Transverse colon (tissue), 4 donors: ENCODE measurements around the gene BOK. TPM values are rescaled to one million over a fixed set of nuclear protein-coding genes. Genes with fewer than 3 reads are reported as not detected.

ENCODE experiments used
- DNase-seq: peaks from one replicate; pipeline ENCODE4 v3.0.0-alpha.2; 2019
- H3K27ac ChIP-seq, 4 donors: fragments of 200-600 bp; sonication (generic); 2 replicates each; pipeline ENCODE4 v1.5.1; 2016 to 2018; ENCODE audit warnings: inconsistent platforms in 4 of 4
- H3K27me3 ChIP-seq: fragments of 200-600 bp; sonication (generic); 2 replicates; pipeline ENCODE4 v1.5.1; 2017; ENCODE audit warnings: inconsistent platforms
- H3K36me3 ChIP-seq, 4 donors: fragments of 200-600 bp; sonication (generic); 2 replicates each; pipeline ENCODE4 v1.5.1; 2017 to 2019; ENCODE audit warnings: inconsistent platforms in 4 of 4
- H3K4me1 ChIP-seq, 4 donors: fragments of 200-600 bp; sonication (generic); 2 replicates each; pipeline ENCODE4 v1.5.1; 2017 to 2020; ENCODE audit warnings: inconsistent platforms in 4 of 4
- H3K4me3 ChIP-seq, 4 donors: fragments of 200-600 bp; sonication (generic); 1 replicate in 1 of 4; 2 replicates in 3 of 4; pipeline versions ENCODE4 v1.5.1 to v1.6.1; 2017 to 2019; ENCODE audit warnings: inconsistent platforms in 4 of 4
- H3K9me3 ChIP-seq, 2 donors: fragments of 200-600 bp; sonication (generic); 2 replicates each; pipeline ENCODE4 v1.5.1; 2017 to 2019; ENCODE audit warnings: inconsistent platforms in 2 of 2
- EP300 ChIP-seq: sonication (generic); formaldehyde crosslinking; IDR thresholded peaks from one replicate; pipeline ENCODE4 v1.6.1; 2017; ENCODE audit warnings: antibody characterized with exemption, low read depth
- POLR2A ChIP-seq: fragments of 450-650 bp; IDR thresholded peaks from one replicate; pipeline ENCODE4 v1.6.1; 2016; ENCODE audit warnings: antibody characterized with exemption, mild to moderate bottlenecking, moderate library complexity
- POLR2AphosphoS5 ChIP-seq, 3 donors: sonication (generic); formaldehyde crosslinking; IDR thresholded peaks; one replicate each; pipeline ENCODE4 v1.6.1; 2016; ENCODE audit warnings: antibody characterized with exemption in 3 of 3
- WGBS, 2 donors: methylation state at CpG; one replicate each; pipeline ENCODE4 v1.1.5; 2018; ENCODE audit warnings: low coverage in 1 of 2; 5-methylcytosine and 5-hydroxymethylcytosine counted together
- in situ Hi-C, 4 donors: fragments of 200-750 bp; cut with MboI; loops; one replicate each; pipeline versions ENCODE4 v1.15.0 to v1.15.1; 2017; ENCODE audit warnings: low sequenced_read_pairs in 3 of 4, low pct_ligation_motif_present in 1 of 4, low pct_unique_long_range_greater_than_20kb in 1 of 4
- intact Hi-C: fragments of 100-400 bp; cut with DNase I; formaldehyde crosslinking; loops from one replicate; pipeline ENCODE4 v1.15.1; 2023; ENCODE audit warnings: low total_unique reads
- total RNA-seq, 4 donors: library from RNA; depleted of rRNA; stranded (reverse); fragments of >200 nt; gene quantifications; one replicate each; pipeline ENCODE4 v1.1.0, GENCODE V29; 2016
- TF ChIP-seq, protein P1 (sequence below), 5 experiments: fragments of 200-600 bp in 3 of 5; fragments of 450-650 bp in 2 of 5; sonication (generic) in 3 of 5; IDR thresholded peaks; 1 replicate in 2 of 5; 2 replicates in 3 of 5; pipeline ENCODE4 v1.5.1; 2016 to 2017; ENCODE audit warnings: antibody characterized with exemption in 5 of 5, inconsistent platforms in 3 of 5, mild to moderate bottlenecking in 2 of 5, moderate library complexity in 1 of 5

BOK gene
- total RNA-seq, 4 donors from 2014 or later: 21.0 to 84.2 (median 24.4) TPM

DNA sequence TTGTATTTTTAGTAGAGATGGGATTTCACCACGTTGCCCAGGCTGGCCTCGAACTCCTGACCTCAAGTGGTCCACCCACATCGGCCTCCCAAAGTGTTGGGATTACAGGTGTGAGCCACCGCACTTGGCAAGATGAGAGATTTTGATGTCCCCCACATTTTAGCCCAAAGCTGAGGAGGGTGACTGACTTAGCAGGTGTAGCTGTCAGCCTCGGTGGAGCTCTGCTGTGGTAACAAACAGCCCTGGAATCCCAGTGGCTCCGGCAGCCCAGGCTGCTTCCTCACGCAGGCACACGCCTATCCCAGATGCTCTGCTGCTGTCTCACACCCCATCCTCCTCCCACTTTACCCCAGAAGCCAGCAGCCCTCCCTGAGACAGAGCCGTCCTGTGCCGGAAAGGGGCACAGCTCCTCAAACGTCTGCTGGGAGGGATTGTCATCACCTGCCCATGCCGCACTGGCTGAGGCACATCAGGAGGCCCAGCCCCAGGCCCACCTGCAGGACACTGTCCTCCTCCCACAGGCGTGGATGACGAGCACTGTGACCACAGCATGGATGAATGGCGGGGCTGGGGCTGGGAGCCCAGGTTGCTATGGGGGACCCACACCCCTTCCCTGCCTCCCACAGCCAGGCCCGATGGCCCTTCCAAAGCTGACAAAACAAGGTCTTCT, 10.6 kb upstream of the BOK start:
- H3K9me3 ChIP-seq: no peaks in the 10 kb centered on the region
- 84% methylated on average over 15 of the region's 16 CpGs; no CpG with 5 or more reads in 1 of the 2 donors for WGBS, 2 donors
- intact Hi-C loops: no loop called here
- peaks cover 74% of the 10 kb centered on the region for H3K27me3 ChIP-seq
- TF ChIP-seq, protein P1, sequence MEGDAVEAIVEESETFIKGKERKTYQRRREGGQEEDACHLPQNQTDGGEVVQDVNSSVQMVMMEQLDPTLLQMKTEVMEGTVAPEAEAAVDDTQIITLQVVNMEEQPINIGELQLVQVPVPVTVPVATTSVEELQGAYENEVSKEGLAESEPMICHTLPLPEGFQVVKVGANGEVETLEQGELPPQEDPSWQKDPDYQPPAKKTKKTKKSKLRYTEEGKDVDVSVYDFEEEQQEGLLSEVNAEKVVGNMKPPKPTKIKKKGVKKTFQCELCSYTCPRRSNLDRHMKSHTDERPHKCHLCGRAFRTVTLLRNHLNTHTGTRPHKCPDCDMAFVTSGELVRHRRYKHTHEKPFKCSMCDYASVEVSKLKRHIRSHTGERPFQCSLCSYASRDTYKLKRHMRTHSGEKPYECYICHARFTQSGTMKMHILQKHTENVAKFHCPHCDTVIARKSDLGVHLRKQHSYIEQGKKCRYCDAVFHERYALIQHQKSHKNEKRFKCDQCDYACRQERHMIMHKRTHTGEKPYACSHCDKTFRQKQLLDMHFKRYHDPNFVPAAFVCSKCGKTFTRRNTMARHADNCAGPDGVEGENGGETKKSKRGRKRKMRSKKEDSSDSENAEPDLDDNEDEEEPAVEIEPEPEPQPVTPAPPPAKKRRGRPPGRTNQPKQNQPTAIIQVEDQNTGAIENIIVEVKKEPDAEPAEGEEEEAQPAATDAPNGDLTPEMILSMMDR (IDR thresholded peaks at IDR 0.05): no peak
- TF ChIP-seq EP300: no peak
- TF ChIP-seq POLR2AphosphoS5 (IDR thresholded peaks at IDR 0.05): no peak
- TF ChIP-seq POLR2A: no peak
- no peak for DNase-seq
- H3K36me3 ChIP-seq: no peaks in the 10 kb centered on the region
- no peak overlapping the region for H3K4me3 ChIP-seq
- H3K27ac ChIP-seq: no peak overlapping the region
- H3K4me1 ChIP-seq: peaks cover 0 to 17% (median 12%) of the 10 kb centered on the region in 4 donors
- in situ Hi-C loops: no loop called here

DNA sequence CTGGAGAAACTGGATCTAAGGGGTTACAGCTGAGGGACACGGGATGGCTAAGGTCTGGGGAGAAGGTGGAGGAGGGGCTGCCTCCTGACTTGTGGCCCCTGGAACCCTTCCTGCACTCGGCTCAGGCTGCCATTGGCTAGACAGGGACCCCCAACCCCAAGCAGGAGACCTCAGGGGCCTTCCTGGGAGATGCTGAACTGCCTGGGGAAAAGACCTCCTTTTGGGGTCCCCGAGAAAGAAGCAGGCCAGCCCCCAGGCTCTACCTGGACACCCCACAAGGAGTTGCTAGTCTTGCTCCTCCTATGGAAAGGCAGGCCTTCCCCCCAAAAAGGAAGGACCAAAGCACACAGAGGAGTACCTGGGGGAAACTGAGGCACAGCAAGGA, 10.1 kb upstream of the BOK start:
- 73% methylated on average over 3 of the region's 3 CpGs; no CpG with 5 or more reads in 1 of the 2 donors for WGBS, 2 donors
- TF ChIP-seq EP300 (no peak), POLR2A (no peak), POLR2AphosphoS5 (IDR thresholded peaks at IDR 0.05) (no peak)
- TF ChIP-seq, protein P1 (IDR thresholded peaks at IDR 0.05): no peak
- H3K36me3 ChIP-seq: no peaks in the 10 kb centered on the region
- intact Hi-C loops (no loop called here), in situ Hi-C loops (no loop called here)
- H3K27ac ChIP-seq: no peak overlapping the region
- peaks cover 0 to 17% (median 12%) of the 10 kb centered on the region in 4 donors for H3K4me1 ChIP-seq
- H3K4me3 ChIP-seq: no peak overlapping the region
- DNase-seq: no peak
- H3K9me3 ChIP-seq: no peaks in the 10 kb centered on the region
- peaks cover 71% of the 10 kb centered on the region for H3K27me3 ChIP-seq

DNA sequence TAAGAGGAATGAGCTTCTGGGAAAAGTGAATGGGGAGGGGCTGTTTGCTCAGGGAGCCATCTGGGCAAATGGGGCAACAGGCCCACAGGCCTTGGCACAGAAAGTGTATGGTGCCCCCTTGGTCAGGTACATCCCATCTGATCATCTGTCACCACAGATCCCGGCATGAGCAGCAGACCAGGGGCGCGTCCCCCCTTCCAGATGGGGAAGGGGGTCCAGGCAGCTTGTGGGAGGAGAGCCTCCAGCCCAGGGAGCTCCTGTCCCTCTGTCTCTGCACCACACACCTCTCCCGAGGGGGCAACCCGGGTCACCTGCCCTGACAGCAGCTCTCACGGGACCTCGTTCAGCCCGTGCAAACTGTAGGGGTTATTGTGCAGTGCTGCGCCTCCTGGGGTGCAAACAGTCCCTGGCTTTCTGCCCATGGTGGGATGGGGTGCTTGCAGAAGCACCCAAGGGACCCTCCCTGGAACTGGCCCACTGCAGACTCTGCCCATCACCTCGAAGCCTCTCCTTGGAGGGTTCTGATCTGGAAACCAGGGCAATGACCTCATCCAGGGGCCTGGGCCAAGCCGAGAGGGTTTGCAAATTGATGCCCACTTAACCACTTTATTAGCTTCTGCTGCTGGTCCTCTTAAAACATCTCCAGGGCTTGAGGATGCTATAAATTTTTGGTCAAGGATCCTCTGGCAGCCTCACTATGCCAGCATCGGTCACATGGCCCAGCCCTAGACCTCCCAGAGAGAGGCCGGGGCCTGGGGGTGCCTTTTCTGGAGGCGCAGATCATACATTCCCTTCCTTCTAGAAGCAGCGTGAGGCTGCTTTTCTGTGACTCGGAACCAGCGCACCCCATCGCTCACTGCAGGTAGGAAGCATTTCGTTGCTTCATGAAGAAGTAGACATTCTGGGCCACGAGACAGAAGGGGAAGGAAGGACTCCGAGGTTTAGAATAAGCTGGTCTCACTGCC, 7.6 kb upstream of the BOK start:
- in situ Hi-C loops: no loop called here
- WGBS, 2 donors: 63 to 74% methylated on average over 3 to 20 of the region's 21 CpGs
- Histone ChIP-seq H3K36me3 (no peaks in the 10 kb centered on the region), H3K4me1 (peaks cover 0 to 17% (median 12%) of the 10 kb centered on the region in 4 donors), H3K9me3 (no peaks in the 10 kb centered on the region), H3K27me3 (peaks cover 67% of the 10 kb centered on the region), H3K27ac (peak overlapping the region in 1 of 4 donors; percentile 26), H3K4me3 (no peak overlapping the region)
- TF ChIP-seq EP300 (no peak), POLR2A (no peak)
- no peak for DNase-seq
- intact Hi-C loops: no loop called here

DNA sequence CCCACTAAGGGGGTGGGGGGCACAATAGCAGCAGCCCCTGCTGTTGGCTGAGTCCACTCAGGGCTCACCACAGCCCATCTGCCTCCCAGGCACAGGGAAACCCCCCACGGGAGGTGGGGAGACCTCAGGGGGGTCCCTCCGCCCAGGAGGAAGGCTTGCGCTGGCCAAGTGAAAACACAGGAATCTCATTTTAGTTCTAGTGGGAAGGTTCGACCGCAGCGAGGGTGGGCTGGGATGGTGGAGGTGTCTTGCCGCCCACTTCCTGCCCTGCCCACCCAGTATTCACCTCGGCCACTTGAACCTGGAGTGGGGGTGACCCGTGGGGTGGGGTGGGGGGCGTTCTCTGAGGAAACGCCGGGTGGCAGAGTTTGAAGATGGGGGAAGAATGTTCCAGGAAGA, 6.9 kb upstream of the BOK start:
- WGBS, 2 donors: 62% methylated on average over 12 of the region's 12 CpGs; no CpG with 5 or more reads in 1 of the 2 donors
- no peak overlapping the region for H3K4me3 ChIP-seq

More for the DNA sequence above, 6.9 kb upstream of the BOK start:
- intact Hi-C loops (no loop called here), in situ Hi-C loops (no loop called here)
- Histone ChIP-seq H3K9me3 (no peaks in the 10 kb centered on the region), H3K4me1 (peaks cover 0 to 17% (median 12%) of the 10 kb centered on the region in 4 donors), H3K27ac (no peak overlapping the region), H3K36me3 (no peaks in the 10 kb centered on the region), H3K27me3 (peaks cover 61% of the 10 kb centered on the region)
- no peak for DNase-seq
- no peak for TF ChIP-seq EP300
- TF ChIP-seq POLR2A: no peak
- no peak for TF ChIP-seq POLR2AphosphoS5 (IDR thresholded peaks at IDR 0.05)
- TF ChIP-seq, protein P1 (IDR thresholded peaks at IDR 0.05): no peak
